Stimulated activated CD4-positive, alpha-beta T cell treated with anti-CD3 and anti-CD28 coated beads, TNF-alpha, amount 100 ng/mL, for 24 hours (primary cell): ENCODE measurements around the gene PRKN.

ENCODE experiments used
- DNase-seq, 3 experiments: peaks; one replicate each; pipeline ENCODE4 v3.0.0-alpha.2; 2020; ENCODE audit warnings: low read depth in 3 of 3

PRKN gene

DNA sequence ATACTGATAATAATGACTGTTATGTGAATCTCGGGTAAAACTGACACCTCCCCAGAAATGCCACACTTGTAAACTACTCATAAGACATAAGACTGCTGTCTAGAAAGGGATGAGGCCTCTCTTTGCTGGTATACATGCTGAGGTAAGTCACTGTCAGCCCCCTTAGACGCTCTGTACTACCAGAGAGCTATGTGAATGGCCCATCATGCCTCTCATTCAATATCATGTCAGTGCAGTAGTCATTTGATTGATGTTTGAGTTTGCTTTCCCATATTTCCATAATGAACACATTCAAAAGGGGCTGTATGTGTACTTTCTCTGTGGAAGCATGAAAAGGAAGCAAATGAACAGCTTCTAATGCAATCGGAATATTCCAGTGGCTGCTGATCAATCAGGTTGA, 1334.3 kb downstream of the PRKN start:
- no peak for DNase-seq

DNA sequence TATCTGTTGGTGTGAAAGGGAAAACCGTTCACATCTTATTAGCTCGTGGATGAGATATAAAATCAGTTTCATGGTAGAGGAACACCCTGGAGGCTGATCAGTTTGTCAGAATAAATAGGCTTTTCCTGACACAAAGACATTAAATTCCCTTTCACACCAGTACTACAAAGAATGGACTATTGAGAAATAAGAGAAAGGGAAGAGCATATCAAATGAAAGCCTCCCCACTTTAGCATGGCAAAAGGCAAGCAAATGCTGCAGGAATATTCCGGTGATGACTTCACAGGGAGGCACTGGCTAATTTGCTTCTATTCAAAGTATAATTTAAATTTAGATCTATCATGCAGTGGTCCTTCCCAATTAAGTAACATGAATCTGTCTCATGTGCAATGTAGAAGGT, 1337.8 kb downstream of the PRKN start:
- DNase-seq: no peak

- no peak for DNase-seq
These were observed 1343.6 kb downstream of the PRKN start for GRCh38 chr6:161383951-161384350.

- DNase-seq: no peak
These were observed 1347.6 kb downstream of the PRKN start for GRCh38 chr6:161379834-161380582.

- DNase-seq: no peak
These were observed 1349.5 kb downstream of the PRKN start for GRCh38 chr6:161378115-161378514.

DNA sequence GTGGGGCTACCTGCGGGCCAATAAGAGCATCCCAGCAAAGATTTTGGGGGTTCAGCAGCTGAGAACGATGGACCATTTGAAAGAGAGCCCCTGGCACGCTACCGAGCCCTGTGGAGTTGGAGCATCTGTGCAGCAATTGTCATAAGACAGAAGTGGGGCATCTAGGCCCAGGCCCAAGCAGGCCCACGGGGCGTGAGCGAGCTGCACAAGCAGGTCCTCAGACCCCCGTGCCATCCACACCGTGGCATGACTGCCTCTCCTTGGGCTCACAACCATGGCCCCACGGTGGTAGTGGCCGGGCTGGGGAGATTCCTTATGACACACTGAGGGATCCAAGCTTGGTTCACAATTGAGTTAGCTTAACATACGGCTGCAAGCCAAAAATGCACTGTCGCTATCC, 1350.5 kb downstream of the PRKN start:
- DNase-seq: no peak

DNA sequence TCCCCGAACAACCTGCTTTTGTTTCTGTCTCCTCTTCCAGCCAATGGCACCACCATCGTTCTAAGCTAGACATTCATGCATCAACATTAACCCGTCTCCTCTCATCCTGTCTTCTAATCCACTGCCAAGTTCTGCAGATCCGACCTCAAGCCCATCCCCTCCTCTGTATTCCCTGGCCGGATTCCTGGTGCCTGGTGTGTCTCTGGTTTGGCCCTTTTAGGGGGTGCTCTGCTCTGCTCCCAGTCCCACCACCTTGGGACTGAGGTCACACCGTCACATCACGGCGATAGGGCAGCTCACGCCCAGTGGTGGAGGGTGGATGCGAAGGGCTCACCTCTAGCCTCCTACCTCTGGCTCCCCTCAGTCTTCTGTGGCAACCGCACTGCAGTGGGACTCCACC, 1351.2 kb downstream of the PRKN start:
- DNase-seq: no peak

GRCh38 chr6:161374971-161375873, 1352.3 kb downstream of the PRKN start:
- no peak for DNase-seq

DNA sequence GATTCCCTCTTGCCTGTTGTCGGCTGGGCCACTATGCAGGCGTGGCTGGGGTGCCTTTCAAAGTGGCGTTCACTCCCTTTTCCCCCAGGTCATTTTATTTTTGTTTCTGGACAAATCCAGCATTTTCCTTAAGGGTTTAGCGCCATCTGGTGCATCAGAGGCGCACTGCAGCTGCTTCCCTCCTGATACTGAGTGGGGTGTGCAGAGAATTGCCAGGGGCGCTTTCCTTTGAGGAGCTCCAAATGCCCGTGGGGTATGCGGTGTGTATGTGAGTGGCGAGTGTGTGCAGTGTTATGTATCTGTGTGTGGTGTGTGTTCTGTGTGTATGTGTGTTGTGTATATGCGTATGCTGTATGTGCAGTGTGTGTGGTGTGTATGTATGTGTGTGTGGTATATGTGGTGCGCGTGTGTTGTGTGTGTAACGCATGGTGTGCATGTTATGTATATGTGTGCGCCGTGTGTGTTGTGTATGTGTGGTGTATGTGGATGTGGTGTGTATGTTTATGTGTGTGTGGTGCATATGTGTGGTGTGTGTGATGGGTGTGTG, 1353.6 kb downstream of the PRKN start:
- peak; percentile 8 to 59 (median 31) for DNase-seq

- no peak for DNase-seq
These were observed 1355.2 kb downstream of the PRKN start for GRCh38 chr6:161372422-161372793.

DNA sequence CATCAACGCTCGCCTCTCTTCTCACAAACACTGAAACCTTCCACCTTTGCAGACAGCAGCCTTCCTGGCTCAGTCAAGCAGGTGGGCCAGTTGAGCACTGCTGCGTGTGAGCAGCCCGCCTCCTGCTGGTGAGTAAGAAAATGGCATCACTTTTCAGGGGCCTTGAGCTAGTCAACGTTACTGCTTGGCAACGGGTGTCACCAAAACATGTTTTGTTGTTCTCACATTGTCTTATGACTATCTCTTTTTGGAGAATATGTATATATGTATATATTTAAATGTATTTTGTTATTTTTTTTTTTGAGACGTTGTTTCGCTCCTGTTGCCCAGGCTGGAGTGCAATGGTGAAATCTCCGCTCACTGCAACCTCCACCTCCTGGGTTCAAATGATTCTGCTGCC, 1356.7 kb downstream of the PRKN start:
- peak; percentile 38 to 53 (median 42) for DNase-seq

GRCh38 chr6:161369339-161369738, 1358.2 kb downstream of the PRKN start:
- DNase-seq: no peak

GRCh38 chr6:161368514-161368913, 1359.1 kb downstream of the PRKN start:
- no peak for DNase-seq

DNA sequence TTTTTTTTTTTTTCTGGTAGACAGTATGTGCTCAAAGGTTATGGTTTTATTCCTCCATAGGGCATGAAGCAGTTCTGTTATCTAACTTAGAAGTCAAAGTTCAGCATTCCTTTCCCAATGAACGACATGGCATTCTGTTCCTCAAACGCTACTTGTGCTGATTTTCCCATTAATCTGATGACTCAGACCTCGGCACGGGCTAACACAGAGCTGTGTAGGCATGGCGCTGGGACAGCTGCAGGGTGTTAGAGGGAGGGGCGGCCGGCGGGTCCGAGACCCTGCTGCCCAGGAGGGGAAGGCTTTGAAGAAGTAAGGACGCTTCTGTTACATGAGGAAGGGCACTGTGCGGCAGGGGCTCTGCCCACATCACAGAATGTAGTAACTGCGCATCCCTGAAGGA, 1360.1 kb downstream of the PRKN start:
- no peak for DNase-seq

- DNase-seq: no peak
These were observed 1361.2 kb downstream of the PRKN start for GRCh38 chr6:161366301-161366923.

- DNase-seq: no peak
These were observed 1361.9 kb downstream of the PRKN start for GRCh38 chr6:161365633-161366032.

- DNase-seq: no peak
These were observed 1364.3 kb downstream of the PRKN start for GRCh38 chr6:161363286-161363685.

DNA sequence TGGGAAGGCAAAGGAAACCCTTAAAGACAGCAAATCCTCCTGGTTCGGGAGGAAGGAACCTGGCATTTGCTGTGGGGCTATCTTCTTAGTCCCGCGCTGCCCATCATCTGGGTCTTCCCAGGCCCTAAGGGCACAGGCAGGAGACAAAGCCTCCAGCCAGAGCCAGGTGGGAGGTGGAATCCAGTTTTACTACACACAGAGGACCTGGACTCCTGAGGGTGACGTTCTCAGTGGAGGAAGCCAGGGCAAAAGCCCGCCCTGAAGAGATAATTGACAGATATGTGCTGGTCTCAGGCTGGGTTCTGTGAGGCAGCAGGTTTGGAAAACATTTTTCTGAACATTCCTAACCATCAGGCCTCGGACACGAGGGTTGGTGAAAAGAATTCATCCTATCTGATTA, 1365.3 kb downstream of the PRKN start:
- DNase-seq: no peak

GRCh38 chr6:161361529-161361928, 1366.0 kb downstream of the PRKN start:
- no peak for DNase-seq

DNA sequence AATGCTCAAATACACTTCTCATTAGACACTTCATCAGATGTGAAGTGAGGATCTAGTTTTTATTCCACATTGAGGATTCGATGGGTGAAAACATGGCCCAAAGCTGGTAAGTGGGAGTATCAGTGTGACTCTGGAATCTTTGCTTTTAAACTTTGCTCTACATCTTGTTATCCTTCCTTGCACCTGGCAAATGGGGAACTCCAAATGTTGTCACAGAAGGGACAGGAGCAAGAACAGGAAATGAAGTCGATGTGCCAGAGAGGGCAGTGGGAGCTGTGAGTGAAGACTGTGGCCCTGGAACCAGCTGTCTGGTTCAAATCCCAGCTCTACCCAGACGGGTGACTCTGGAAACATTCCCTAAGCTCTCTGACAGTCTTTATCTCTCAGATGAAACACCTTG, 1367.0 kb downstream of the PRKN start:
- no peak for DNase-seq

- no peak for DNase-seq
These were observed 1368.0 kb downstream of the PRKN start for GRCh38 chr6:161359618-161359945.

DNA sequence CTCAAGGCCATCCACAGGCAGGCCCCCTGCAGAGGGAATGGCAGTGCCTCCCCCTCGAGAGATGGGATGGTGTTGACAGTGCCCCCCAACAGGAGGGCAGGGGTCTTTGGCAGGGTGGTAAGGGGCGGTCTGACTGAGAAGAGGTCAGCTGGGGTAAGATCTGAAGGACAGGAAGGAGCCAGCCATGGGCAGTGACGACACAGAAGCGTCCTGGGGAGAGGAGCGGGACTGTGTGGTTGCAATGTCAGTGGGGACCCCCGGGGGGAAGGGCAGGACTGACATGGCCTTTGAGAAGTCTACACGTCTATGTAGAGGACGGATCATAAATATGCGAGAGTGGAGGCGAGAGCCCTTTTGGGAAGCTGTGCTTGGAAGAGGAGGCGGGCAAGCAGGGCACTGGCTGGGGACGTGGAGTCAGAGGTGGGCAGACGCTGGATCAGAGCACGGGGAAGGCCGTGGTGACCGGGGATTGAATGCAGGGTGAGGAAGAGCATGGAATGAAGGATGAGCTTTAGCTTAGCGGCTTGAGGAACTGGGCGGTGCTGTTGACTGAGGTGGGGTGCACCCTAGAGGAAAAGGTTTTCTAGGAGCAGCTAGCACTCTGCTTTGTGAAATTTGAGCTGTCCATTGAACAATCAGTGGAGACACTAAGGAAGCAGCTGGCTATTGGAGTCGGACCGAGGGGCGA, 1371.3 kb downstream of the PRKN start:
- no peak for DNase-seq
